A172 (cell line): ENCODE measurements around the gene SGMS1. TPM values are rescaled to one million over a fixed set of nuclear protein-coding genes. Genes with fewer than 3 reads are reported as not detected.
"Not testable (repeated sequence)": the region's sequence is repeated elsewhere in the genome, so short reads cannot be mapped to it uniquely, and the experiment has no call there.

Source experiments
- DNase-seq: peaks from one replicate; pipeline ENCODE4 v3.0.0-alpha.2; 2015; ENCODE audit warnings: low spot score
- total RNA-seq: library from RNA; depleted of rRNA; stranded (reverse); fragments of >200 nt; shearing (Covaris generic); gene quantifications from 2 replicates; pipeline ENCODE4 v1.2.3, GENCODE V29; 2014

The SGMS1 gene
- total RNA-seq, 1 experiment from 2014 or later, result 24.3 TPM

- no peak for DNase-seq
Measured at GRCh38 chr10:50379616-50380015, 244.1 kb downstream of the SGMS1 start.

DNA sequence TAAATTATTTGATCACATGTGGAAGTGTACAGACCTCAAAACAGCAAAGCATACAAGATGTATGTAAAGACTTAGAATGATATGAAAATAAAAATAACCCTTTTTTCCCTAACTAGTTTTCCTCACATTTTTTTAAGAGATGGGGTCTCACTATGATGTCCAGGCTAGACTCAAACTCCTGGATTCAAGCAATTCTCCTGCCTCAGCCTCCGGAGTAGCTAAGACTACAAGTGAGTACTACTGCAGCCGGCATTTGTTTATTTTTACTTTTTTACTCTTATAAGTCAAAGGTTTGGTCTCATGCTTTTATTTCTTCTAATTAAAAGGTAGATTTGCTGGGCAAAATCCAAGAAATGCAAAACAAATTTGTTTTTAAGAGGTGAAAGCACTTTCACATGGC lies 248.0 kb downstream of the SGMS1 start:
- no peak for DNase-seq

DNA sequence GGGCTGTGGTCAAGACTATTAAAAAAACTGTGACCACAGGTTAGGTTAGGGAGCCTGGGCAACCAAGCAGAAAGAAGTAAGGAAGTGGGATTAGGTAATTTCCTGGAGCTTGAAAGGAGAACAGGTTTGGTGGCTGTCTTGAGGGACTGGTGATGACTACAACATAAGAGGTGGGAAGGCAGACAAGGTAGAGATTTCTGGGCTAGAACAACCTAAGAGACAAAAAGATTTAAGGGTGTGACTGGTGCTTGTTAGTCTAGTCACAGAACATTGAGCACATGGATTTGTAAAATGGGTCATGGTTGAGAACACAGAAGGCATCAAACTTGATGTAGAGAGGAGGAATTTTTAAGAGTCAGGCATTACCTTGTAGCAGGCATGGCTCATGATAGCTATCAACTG lies 248.7 kb downstream of the SGMS1 start:
- no peak for DNase-seq

GRCh38 chr10:50373821-50374501 lies 249.8 kb downstream of the SGMS1 start:
- no peak for DNase-seq

DNA sequence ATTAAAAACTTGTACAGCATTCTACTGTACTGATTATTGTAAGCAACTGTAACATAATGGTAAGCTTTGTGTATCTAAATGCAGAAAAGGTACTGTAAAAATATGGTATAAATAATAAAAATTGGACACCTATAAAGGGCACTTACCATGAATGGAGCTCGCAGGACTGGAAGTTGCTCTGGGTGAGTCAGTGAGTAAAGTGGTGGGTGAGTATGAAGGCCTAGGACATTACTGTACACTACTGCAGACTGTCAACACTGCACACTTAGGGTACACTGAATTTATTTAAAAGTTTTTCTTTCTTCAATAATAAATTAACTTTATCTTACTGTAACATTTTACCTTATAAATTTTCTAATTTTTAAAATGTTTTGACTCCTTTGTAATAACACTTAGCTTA lies 253.8 kb downstream of the SGMS1 start:
- DNase-seq, result no peak

GRCh38 chr10:50367732-50368131 lies 256.0 kb downstream of the SGMS1 start:
- DNase-seq, result peak; percentile 46

GRCh38 chr10:50366421-50366820 lies 257.3 kb downstream of the SGMS1 start:
- DNase-seq, result not testable (repeated sequence)

DNA sequence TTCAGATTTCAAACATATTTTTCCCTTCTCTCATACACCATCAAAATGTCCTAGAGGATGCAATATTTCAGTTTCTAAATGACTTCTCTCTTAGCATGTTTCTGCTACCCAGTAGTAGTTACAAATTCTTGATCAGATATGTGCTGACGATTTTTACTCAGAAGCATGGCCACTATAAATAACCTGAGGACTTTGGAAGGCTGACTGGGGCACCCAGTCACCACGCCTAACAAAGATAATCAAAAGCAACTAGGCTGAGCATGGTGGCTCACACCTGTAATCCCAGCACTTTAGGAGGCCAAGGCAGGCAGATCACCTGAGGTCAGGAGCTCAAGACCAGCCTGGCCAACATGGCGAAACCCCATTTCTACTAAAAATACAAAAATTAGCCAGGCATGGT lies 259.0 kb downstream of the SGMS1 start:
- not testable (repeated sequence) for DNase-seq

DNA sequence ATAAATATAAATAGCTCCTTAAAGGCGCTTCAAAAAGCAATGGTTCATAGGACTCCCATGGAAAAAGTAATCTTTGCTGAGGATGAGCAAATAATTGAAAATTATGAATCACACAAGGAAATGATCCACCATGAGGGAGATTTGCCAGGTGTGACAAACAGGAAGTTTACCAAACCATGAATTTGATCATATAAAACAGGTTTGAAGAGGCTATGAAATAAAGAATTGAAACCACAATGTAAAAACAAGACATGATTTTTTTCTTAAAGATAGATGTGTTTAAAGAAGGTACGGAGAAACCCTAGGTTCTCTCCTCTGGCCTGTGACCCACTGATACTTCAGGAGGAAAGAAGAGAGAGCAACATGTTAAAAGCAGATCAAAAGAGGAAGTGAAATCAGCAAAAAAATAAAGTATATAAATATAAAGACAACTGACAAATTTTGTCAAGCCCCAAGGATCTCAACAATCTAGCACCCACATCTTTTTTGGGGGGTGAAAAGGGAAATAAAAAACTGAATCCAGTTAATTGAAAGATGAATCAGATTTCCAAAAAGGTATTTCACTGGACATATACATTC lies 261.1 kb downstream of the SGMS1 start:
- peak; percentile 7 for DNase-seq

GRCh38 chr10:50361946-50362345 lies 261.8 kb downstream of the SGMS1 start:
- no peak for DNase-seq

DNA sequence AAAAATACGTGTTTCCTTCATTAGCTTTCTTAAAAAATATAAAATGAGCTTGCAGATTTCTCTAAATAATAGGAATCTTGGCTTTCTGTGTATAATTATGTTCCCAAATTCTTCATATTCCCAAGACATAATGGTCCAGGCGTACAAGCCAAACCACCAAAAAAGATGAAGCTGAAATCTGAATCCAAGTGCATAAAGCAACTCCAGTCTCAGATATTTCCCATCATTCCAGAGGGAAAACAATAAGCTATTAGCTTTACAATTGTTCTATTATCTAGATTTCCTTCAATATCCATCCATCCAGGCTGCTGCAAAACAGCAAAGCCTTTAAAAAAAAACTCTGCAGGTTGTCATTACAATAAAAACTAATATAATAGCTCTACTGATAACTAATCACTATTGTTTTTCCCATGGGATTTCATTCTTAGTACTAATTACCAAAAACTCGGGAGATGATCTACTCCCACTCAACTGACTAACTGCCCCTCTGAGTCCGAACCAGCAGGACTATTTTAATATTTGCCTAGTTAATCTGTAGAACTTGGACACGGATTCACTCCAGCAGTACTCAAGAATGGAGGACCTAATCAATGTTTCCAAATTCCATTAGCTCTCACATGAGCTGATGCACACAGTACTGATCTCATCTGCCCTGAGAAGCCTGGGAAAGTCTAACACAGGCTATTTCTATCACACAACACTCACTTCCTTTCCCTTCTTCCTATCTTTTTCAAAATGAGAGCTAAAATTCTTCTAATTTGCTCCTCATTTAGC lies 263.5 kb downstream of the SGMS1 start:
- no peak for DNase-seq

DNA sequence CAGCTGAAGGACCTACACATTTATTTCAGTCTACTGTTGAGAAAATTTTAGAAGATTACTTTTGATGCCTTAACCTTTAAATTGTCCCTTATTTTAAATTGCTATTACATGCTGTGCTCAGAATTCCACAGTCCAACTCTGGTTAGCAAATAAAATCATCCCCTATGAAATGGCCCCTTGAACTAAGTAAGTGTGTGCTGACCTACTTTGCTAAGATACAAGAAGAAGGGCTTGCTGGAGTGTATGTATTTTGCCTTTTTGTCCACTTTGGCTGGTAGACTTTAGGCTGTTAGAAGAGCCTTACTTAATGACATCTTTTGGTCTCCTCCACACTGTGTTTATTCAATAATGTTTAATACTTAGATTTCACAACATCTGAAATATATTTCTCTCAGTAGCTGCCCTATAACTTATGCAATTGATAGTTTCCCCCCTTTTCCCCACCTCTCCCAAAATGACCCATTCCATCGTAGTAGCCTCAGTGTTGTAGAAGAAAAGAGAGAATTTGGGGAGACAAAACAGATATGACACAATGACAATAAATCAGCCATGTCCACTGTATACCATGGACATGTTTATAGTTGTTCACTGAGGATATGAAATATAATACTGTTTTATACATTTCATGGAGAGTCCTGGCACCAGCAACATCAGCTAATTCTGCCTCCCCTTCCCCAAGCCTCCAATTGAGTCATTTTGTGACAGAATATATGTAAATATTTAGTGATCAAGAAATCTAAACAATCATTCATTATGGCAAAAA lies 264.6 kb downstream of the SGMS1 start:
- no peak for DNase-seq

GRCh38 chr10:50358411-50358810 lies 265.3 kb downstream of the SGMS1 start:
- no peak for DNase-seq

- DNase-seq, result not testable (repeated sequence)
Measured at GRCh38 chr10:50356481-50356832, 267.3 kb downstream of the SGMS1 start.

DNA sequence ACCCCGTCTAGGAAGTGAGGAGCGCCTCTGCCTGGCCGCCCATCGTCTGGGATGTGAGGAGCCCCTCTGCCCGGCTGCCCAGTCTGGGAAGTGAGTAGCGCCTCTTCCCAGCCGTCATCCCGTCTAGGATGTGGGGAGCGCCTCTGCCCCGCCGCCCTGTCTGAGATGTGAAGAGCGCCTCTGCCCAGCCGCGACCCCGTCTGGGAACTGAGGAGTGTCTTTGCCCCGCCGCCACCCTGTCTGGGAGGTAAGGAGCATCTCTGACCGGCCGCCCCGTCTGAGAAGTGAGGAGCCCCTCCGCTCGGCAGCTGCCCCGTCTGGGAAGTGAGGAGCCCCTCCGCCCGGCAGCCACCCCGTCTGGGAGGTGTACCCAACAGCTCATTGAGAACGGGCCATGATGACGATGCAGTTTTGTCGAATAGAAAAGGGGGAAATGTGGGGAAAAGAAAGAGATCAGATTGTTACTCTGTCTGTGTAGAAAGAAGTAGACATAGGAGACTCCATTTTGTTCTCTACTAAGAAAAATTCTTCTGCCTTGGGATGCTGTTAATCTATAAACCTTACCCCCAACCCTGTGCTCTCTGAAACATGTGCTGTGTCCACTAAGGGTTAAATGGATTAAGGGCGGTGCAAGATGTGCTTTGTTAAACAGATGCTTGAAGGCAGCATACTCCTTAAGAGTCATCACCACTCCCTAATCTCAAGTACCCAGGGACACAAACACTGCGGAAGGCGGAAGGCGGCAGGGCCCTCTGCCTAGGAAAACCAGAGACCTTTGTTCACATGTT lies 267.9 kb downstream of the SGMS1 start:
- not testable (repeated sequence) for DNase-seq

DNA sequence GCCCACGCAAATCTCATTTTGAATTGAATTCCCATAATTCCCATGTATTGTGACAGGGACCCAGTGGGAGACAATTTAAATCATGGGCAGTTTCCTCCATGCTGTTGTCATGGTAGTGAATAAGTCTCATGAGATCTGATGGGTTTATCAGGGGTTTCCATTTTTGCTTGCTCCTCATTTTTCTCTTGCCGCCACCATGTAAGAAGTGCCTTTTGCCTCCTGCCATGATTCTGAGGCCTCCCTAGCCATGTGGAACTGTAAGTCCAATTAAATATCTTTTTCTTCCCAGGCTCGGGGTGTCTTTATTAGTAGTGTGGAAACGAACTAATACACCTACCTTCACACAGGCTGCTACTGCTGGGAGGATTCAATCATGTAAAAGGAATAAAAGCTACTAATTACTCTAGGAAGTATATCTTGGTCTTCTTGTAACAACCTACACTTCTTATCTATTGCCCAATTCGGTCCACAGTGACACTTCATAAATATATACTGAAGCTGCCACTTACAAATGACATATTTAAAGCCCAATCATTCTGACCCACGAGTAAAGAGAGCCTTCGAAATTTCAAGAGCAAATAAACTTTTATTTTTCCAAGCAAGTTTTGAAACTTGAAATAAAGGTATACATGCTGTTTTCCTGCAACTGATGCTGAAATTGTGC lies 272.1 kb downstream of the SGMS1 start:
- DNase-seq, result no peak

DNA sequence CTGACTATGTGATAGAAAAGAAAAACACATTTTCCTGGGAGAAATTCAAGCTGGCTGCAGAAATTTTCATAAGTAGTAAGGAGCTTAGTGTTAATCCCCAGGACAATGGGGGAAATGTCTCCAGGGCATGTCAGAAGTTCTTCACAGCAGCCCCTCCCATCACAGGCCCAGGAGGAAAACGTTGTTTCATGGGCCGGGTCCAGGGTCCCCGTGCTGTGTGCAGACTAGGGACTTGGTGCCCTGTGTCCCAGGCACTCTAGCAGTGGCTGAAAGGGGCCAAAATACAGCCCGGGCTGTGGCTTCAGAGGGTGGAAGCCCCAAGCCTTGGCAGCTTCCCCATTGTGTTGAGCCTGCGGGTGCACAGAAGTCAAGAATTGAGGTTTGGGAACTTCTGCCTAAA lies 273.4 kb downstream of the SGMS1 start:
- DNase-seq, result no peak

DNA sequence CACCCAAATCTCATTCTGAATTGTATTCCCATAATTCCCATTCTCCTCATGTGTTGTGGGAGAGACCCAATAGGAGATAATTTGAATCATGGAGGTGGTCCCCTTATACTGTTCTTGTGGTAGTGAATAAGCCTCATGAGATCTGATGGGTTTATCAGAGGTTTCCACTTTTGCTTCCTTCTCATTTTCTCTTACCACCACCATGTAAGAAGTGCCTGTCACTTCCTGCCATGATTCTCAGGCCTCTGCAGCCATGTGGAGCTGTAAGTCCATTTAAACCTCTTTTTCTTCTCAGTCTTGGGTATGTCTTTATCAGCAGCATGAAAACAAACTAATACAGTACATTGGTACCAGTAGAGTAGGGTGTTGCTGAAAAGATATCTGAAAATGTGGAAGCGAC lies 274.2 kb downstream of the SGMS1 start:
- no peak for DNase-seq

DNA sequence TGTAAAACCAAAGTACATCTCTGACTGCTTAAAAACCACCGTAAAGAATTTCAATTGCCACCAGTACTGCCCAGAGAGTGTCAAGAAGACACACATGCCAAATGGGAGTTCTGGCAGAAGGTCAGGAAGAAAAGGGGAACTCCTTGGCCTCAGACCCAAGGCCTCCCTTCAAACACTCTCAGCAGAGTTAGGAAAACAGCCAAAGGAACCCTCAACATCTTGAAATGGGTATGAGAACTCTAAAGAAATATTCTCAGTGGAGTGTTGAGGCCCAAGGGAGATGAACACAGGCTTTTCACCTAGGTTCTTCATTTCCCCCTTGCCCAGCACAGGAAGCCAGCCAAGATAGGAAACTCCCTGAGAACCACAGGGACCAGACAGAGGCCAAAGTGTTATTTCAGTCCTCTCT lies 276.4 kb downstream of the SGMS1 start:
- DNase-seq, result no peak

DNA sequence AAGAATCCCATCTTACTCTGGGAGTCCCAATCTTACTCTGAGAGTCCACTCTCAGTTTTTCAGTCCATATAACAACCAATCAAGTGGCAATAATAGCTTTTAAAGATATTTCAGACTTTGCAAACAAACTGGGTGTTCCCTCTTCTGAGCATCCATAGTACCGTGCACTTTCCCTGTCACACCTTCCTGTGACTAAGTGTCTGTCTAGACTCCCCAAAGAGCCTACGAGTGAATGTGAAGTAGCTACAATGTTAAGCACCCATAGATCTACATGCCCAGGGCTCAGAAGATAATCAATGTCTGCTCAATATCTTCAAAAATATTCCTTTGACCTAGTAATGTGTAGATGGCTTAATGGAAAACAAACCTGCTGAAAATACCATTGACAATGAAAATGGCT lies 276.8 kb downstream of the SGMS1 start:
- DNase-seq, result no peak

GRCh38 chr10:50345545-50345944 lies 278.2 kb downstream of the SGMS1 start:
- DNase-seq, result no peak
